Large intestine (tissue), 3 donors: Measurements from ENCODE around the gene CD47. TPM values are rescaled to one million over a fixed set of nuclear protein-coding genes. Genes with fewer than 3 reads are reported as not detected.

ENCODE experiments used
- DNase-seq, 2 donors: peaks; one replicate each; pipeline versions ENCODE4 v3.0.0 to v3.0.0-alpha.2; 2013
- H3K27ac ChIP-seq: one replicate; pipeline ENCODE4 v1.5.1; 2013; ENCODE audit warnings: low read length
- H3K27me3 ChIP-seq: 2 replicates; pipeline ENCODE4 v1.6.1; 2013; ENCODE audit warnings: low read length; ENCODE audit not compliant: control insufficient read depth, insufficient read depth
- H3K36me3 ChIP-seq: 2 replicates; pipeline ENCODE4 v1.6.1; 2013; ENCODE audit warnings: low read length; ENCODE audit not compliant: control insufficient read depth, insufficient read depth
- H3K4me1 ChIP-seq: one replicate; pipeline ENCODE4 v1.6.1; 2013; ENCODE audit warnings: low read length; ENCODE audit not compliant: control insufficient read depth, insufficient read depth
- H3K4me3 ChIP-seq: one replicate; pipeline ENCODE4 v1.5.1; 2013; ENCODE audit warnings: low read length
- H3K9me3 ChIP-seq: one replicate; pipeline ENCODE4 v1.6.1; 2013; ENCODE audit warnings: mild to moderate bottlenecking, low read depth, low read length, moderate library complexity; ENCODE audit not compliant: control insufficient read depth
- WGBS: methylation state at CpG from one replicate; pipeline ENCODE4 v1.1.5; 2013; ENCODE audit warnings: low lambda C conversion rate; ENCODE audit not compliant: insufficient coverage; 5-methylcytosine and 5-hydroxymethylcytosine counted together
- polyA plus RNA-seq: library from polyadenylated mRNA; unstranded; fragments of 120-200 nt; gene quantifications from one replicate; pipeline ENCODE4 v1.2.1, GENCODE V29; 2013

Gene CD47
- polyA plus RNA-seq, 1 donor, result 86.7 TPM

DNA sequence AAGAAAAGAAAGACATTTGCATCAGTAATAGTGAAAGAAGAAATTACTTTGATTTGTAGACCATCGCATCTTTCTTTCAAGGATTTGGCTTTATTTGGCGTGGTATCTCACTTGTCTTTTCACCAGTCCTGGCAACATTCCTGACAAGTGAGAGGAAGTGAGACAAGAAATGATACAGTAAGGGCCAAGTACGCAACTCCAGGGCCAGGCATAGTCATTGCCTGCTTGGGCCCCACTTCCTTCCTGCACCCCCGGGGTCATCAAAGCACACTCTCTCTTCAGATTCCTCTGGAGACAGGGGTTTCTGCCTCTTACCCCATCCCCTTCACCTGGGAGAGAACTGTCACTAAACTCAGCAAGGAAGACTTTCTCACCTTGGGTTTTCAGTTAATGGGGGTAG is 55.1 kb downstream of the CD47 start:
- no peaks in the 10 kb centered on the region for H3K4me1 ChIP-seq
- H3K27me3 ChIP-seq, result no peaks in the 10 kb centered on the region
- DNase-seq, result no peak
- WGBS, result 100% methylated on average over 1 of the region's 4 CpGs
- no peak overlapping the region for H3K27ac ChIP-seq
- H3K36me3 ChIP-seq, result no peaks in the 10 kb centered on the region
- no peak overlapping the region for H3K4me3 ChIP-seq
- H3K9me3 ChIP-seq, result no peaks in the 10 kb centered on the region

DNA sequence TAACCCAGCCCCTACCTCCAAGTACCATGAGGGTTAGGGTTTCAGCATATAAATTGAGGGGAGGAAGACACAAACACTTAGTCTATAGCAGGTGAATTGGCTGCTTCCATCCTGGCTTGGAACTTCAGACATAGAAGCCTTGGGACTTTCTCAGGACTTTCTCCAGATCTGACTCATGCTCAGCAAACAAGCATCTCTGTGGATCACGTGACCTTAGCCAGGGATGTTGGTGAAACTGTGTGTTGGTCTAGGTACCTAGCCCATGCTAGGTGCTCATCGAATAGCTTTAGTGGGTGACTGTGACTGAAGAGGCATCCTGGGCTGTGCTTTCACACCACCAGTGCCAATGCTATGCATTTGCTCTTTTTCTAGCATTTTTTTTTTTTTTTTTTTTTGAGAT is 58.9 kb downstream of the CD47 start:
- no peak overlapping the region for H3K4me3 ChIP-seq
- no peaks in the 10 kb centered on the region for H3K36me3 ChIP-seq
- H3K27me3 ChIP-seq, result no peaks in the 10 kb centered on the region
- no CpG with 5 or more reads among the region's 2 CpGs for WGBS
- DNase-seq, result no peak
- H3K27ac ChIP-seq, result no peak overlapping the region
- peaks cover under 1% of the 10 kb centered on the region for H3K9me3 ChIP-seq
- H3K4me1 ChIP-seq, result no peaks in the 10 kb centered on the region

DNA sequence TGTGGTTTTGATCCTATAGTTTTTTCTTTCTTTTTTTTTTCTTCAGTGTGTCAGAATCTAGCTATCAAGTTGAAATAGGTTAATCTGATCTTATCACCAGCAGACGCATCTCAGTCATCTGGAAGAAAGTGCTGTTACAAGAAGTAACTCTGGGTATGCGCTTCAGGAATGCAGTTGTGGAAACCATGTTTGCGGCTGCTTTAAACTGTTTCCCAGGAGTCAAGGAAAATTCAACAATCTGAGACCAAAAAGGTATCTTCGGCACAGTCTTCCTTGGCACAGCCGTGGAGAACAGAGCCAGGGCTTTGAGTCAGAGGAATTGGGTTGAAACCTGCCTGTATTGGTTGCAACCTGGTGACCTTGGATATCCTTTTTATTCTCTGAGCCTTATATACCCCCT is 59.9 kb downstream of the CD47 start:
- H3K4me3 ChIP-seq, result no peak overlapping the region
- no peak for DNase-seq
- H3K9me3 ChIP-seq, result peaks cover 6% of the 10 kb centered on the region
- H3K27me3 ChIP-seq, result no peaks in the 10 kb centered on the region
- H3K36me3 ChIP-seq, result no peaks in the 10 kb centered on the region
- H3K4me1 ChIP-seq, result no peaks in the 10 kb centered on the region
- H3K27ac ChIP-seq, result no peak overlapping the region
- WGBS, result no CpG with 5 or more reads among the region's 5 CpGs

DNA sequence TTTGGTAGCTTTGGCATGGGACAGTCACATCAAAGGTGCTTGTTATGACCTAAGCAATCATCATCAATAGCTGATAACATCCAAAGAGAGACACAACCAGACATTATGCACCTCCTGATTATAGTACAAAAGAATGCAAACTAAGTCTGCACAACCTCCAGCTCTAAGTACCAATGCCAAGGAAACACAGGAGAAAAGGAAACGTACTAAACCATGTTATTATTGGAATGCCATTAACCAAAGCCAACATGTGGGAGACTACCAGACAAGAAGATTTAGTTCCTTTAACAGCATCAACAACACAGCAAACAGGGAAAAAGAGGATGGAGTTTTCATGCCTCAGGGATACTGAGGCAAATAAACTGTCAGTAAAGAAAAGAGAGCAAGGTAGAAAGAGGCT is 61.4 kb downstream of the CD47 start:
- Histone ChIP-seq H3K27me3 (no peaks in the 10 kb centered on the region), H3K4me1 (no peaks in the 10 kb centered on the region), H3K36me3 (no peaks in the 10 kb centered on the region), H3K27ac (no peak overlapping the region), H3K4me3 (no peak overlapping the region), H3K9me3 (peaks cover 6% of the 10 kb centered on the region)
- no peak for DNase-seq
- WGBS, result no CpG with 5 or more reads among the region's 1 CpG

DNA sequence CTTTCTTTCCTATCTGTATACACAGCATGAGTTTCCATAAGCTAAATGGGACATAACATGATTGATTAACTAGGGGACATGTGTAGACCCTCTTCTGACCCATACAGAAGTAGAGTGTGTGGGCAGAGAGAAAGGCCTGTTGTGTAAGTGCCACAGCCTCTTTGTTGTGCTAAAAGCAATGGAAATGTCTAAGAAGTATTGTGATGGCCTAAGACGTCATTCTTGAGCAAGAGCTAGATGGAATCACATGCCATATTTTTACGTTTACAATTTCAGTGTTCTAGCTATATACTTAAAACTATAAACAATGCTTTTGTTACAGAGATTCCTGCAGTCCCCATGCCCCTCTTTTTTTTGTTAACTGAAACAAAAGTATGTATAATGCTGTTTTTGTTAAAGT is 61.9 kb downstream of the CD47 start:
- H3K4me1 ChIP-seq, result no peaks in the 10 kb centered on the region
- no peak overlapping the region for H3K4me3 ChIP-seq
- DNase-seq, result no peak
- 100% methylated on average over 1 of the region's 2 CpGs for WGBS
- H3K27me3 ChIP-seq, result no peaks in the 10 kb centered on the region
- peaks cover 6% of the 10 kb centered on the region for H3K9me3 ChIP-seq
- H3K27ac ChIP-seq, result no peak overlapping the region
- H3K36me3 ChIP-seq, result no peaks in the 10 kb centered on the region

DNA sequence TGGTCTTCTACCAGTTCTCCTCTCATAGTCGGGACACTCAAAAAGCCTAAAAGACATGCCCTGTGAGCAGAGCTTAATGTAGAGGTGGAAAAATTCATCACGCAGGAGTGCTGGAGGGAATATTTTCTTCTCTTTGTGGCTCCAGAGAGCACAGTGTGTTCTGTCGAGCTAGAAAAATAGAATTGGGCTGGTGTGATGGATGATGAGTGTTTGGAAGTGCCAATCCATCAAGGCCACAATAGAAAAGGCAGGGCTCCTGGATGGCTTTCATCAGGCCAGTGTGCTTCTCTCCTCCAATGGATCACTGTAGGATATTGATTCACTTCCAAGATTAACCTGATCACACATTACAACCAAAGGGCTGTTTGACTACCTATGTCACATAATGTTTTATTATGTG is 65.7 kb downstream of the CD47 start:
- WGBS, result no CpG with 5 or more reads among the region's 3 CpGs
- H3K4me3 ChIP-seq, result no peak overlapping the region
- DNase-seq, result no peak

DNA sequence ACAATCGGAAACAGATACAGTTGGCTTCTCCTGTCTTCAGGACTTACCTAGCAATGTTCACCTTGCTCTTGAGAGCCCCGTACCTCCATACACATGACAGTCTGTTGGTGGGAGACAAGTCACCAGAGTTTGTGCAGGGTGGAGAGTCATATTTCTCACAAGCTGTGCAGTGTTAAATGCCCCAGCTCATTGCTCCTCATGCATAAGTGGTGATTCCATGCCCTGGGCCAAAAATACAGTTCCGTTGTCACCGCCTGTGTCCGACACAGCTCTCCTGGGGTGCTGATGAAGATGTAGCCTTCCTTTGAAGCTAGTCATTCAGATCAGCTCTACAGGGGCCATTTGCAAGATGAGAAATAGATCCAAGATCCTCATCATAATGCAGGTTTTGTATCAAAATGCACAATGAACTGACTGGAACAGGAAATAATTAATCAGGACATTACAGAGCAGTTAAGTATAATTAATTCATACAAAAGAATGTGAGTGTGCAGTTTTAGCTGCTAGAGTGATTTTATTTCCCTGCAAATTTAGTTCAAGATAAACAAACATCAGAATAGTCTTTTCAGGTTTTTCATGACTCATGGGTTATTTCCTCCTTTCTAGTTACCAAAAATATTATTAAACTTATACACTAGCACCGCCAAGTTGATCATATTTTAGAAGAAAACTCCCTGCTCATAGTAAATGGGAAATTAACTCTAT is 66.5 kb downstream of the CD47 start:
- WGBS, result 86% methylated on average over 1 of the region's 6 CpGs
- H3K4me3 ChIP-seq, result no peak overlapping the region
- H3K9me3 ChIP-seq, result peaks cover 6% of the 10 kb centered on the region
- peaks cover 9% of the 10 kb centered on the region for H3K4me1 ChIP-seq
- DNase-seq, result no peak
- no peaks in the 10 kb centered on the region for H3K36me3 ChIP-seq
- H3K27ac ChIP-seq, result no peak overlapping the region
- H3K27me3 ChIP-seq, result no peaks in the 10 kb centered on the region

More for the DNA sequence above, 65.7 kb downstream of the CD47 start:
- Histone ChIP-seq H3K27ac (no peak overlapping the region), H3K9me3 (peaks cover 6% of the 10 kb centered on the region), H3K36me3 (no peaks in the 10 kb centered on the region), H3K4me1 (peaks cover 9% of the 10 kb centered on the region), H3K27me3 (no peaks in the 10 kb centered on the region)

DNA sequence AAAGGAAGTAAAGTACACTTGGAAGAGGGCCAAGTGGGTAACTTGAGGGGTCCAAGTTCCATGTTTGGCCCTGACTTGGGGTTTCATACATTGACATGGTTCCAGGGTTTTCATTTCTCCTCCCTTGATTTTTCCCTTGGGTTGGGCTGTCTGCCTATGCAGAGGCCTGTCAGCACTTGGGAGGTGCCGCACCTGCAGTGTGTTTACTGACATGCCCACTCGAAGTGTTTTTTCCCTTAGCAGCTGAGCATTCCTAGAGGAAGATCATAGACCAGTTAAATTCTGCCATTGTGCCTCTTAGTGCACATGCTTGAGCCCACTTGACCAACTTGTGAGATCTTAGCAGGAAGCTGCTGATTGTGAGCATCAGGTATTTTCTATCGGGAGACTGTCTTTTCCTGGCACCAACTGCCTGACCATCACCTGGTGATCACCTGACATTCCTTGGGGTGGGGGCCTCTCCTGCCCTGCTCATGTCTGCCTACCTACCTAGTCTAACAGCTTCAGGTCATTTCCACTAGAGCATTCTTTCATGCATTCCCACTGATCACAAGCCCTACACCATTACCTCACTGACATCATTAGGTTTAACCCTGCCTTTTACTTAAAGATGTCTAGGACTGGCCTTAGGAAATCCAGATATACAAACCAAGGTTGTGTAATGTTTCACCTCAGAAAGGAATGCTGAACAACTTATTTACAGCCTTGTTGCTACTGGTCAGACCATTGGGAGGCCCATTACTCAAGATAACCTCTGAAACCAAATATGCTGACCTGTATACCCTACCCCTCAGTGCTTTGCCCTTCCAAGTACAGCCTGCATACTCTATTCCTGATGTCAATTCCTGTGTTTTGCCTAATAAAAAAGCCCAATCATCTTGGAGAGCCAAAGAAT is 68.3 kb downstream of the CD47 start:
- Histone ChIP-seq H3K36me3 (no peaks in the 10 kb centered on the region), H3K27me3 (no peaks in the 10 kb centered on the region), H3K9me3 (peaks cover 6% of the 10 kb centered on the region), H3K4me1 (peaks cover 9% of the 10 kb centered on the region), H3K4me3 (no peak overlapping the region), H3K27ac (peak overlapping the region; percentile 63)
- WGBS, result no CpG with 5 or more reads among the region's 3 CpGs
- peak; percentile 64 to 73 for DNase-seq

DNA sequence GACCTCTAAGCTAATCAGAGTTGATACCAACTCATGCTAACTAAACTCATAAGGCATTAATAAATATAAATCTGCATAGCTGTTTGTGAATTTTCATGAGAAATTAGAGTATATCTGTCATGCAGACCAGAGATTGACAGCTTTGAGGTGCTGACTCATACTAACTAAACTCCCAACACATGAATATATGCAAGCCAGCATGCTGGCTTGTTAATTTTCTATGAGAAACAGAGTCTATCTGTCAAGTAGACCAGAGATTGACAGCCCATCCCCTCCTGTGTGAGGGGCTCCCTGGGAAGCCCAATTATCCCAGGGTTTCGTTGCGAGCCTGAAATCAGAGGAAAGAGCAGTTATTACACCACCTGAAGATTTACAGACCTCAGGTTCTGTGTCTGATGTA is 69.3 kb downstream of the CD47 start:
- Histone ChIP-seq H3K4me1 (peaks cover 9% of the 10 kb centered on the region), H3K27me3 (no peaks in the 10 kb centered on the region), H3K36me3 (no peaks in the 10 kb centered on the region), H3K27ac (no peak overlapping the region), H3K4me3 (no peak overlapping the region), H3K9me3 (peaks cover 1% of the 10 kb centered on the region)
- WGBS, result no CpG with 5 or more reads among the region's 2 CpGs
- no peak for DNase-seq

DNA sequence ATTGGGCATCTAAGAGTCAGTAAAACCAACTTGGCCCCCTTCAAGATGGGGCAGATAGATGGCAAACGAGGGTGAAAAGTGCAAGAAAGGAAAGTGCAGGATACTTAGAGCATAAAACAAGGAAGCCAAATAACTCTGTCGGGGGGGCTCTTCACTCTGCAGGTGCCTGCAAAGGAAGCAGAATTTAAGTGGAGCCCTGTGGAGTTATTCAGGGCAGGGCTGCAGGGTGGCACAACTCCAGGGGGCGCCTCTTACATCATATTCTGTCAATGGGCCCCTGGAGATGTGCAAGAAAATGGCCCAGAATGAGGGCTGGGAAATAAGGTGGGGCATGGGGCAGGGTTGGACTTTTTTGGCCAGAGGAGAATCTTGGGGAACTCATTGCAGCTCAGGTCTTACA is 69.7 kb downstream of the CD47 start:
- Histone ChIP-seq H3K4me3 (no peak overlapping the region), H3K36me3 (no peaks in the 10 kb centered on the region), H3K27me3 (no peaks in the 10 kb centered on the region), H3K4me1 (peaks cover 9% of the 10 kb centered on the region), H3K27ac (no peak overlapping the region), H3K9me3 (no peaks in the 10 kb centered on the region)
- 75% methylated on average over 2 of the region's 3 CpGs for WGBS
- DNase-seq, result no peak
